Stimulated activated CD8-positive, alpha-beta memory T cell treated with anti-CD3 and anti-CD28 coated beads, Interleukin-7, amount 100 ng/mL, for 4 hours (primary cell): Measurements from ENCODE around the gene HID1.

ENCODE experiments used
- DNase-seq, 2 donors: peaks; one replicate each; pipeline ENCODE4 v3.0.0-alpha.2; 2020; ENCODE audit warnings: low read depth in 2 of 2

The HID1 gene

DNA sequence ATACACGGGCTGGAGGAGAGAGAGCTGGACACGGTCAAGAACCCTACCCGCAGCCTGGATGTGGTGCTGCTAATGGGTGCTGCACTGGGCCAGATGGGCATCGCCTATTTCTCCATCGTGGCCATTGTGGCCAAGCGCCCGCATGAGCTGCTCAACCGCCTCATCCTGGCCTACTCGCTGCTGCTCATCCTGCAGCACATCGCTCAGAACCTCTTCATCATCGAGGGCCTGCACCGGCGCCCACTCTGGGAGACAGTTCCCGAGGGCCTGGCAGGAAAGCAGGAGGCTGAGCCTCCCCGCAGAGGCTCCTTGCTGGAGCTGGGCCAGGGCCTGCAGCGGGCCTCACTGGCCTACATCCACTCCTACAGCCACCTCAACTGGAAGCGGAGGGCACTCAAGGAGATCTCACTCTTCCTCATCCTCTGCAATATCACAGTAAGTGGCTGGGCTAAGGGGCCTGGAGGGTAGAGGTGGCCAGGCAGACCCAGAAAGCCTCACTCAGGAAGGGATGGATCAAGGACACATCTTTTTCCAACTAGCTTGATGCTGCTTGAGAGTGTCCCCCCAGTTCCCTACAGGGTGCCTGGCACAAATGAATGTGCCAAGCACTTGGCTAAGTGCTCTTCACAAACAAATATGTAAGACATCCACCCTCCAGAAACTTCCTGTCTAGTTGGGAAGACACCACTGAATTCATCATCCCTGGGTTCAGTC is 25.4 kb downstream of the HID1 start:
- no peak for DNase-seq

- no peak for DNase-seq
Observed at GRCh38 chr17:74946641-74947040, 25.9 kb downstream of the HID1 start.

DNA sequence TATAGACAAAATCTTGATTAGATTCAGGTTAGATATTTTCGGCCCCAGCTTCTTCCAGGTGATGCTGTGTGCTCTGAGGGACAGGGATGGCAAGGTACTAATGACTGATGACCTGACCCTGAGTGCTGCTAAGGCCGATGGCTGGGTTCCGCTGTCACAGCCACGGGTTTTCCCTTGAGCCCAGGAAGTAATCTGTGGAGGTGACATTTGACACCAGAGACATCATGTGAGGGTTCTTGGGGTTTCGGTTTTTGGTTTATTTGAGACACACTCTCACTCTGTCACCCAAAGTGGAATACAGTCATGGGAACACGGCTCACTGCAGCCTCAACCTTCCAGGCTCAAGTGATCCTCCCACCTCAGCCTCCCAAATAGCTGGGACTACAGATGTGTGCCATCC is 27.0 kb downstream of the HID1 start:
- DNase-seq, result no peak

- no peak for DNase-seq
Observed at GRCh38 chr17:74943808-74944522, 28.6 kb downstream of the HID1 start.

DNA sequence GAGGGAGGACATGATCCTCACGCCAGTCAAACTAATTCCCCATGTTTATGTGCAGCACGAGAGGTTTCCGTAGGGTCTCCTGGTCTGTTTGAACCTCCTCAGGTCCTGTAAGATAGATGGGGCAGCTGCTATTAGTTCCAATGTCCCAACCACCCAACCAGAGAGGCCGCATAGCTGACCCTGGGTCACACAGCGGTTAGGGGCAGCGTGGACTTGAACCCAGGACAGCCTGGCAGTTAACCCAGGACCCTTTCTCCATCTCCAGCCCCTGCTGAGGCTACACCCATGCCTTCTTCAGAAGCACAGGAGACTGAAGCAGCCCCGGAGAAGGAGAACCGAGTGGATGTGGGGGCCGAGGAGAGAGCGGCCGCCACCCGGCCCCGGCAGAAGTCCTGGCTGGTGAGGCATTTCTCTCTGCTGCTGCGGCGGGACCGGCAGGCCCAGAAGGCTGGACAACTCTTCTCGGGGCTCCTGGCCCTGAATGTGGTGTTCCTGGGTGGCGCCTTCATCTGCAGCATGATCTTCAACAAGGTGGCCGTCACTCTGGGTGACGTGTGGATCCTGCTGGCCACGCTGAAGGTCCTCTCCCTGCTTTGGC is 31.3 kb downstream of the HID1 start:
- no peak for DNase-seq

DNA sequence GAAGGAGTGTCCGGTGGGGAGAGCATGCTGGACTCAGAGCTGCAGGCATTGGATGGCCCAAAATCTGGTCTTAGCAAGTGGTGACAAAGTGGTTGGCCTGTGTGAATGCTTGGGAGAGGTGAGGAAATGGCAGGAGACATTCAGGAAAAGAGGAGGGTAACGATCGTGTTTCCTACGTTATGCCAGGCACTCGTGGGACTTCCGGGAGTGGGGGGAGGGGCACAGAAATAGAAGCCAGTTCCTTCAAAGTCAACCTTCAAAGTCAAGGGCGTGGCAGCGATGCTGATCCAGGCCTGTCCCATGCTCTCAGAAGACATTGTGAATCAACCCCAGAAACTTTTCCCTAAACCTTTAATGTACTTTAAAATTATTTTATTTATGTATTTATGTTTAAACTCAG is 33.0 kb downstream of the HID1 start:
- DNase-seq, result no peak

GRCh38 chr17:74938194-74938950 is 34.2 kb downstream of the HID1 start:
- DNase-seq, result no peak

GRCh38 chr17:74937064-74938051 is 35.2 kb downstream of the HID1 start:
- no peak for DNase-seq

- DNase-seq, result no peak
Observed at GRCh38 chr17:74936470-74936799, 36.1 kb downstream of the HID1 start.

DNA sequence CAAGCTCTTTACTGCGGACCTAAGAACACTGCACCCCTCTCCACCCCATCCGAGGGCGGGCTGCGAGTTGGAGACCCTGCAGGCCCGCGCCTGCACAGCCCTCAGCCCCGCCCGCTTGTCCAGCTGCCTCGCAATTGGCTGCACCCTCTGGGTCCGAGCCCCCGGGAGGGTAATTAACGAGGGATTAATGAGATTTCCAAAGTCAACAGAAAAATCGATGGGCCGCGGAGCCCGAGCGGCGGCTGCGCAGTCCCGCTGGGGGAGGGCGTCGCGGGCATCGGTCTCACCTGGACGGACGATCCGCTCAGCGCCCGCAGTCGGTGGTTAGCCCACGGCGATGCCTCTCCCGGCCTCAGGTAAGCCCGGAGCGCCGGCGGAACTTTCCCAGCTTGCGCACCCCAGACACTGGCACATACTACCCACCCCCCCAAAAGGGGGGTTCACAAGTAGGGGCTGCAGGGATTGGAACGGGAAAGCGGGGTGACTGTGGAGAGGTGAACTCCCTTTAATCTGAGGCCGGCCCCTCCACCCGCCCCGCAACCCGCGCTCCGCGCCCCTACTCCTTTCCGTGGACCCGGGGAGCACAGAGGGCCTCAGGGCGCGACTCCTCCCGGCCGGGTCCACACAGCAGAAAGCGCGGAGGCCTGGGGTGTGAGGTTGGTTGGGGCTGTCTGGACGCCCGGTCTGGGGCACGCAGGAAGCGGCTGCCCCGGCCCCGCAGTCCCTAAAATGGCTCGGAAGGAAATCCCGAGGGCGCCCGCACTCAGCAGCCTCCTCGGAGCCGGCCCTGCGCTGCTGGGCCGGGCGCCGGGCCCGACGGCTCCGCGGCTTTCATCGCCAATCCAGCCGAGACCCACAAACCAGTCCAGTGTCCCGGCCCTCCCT is 36.7 kb downstream of the HID1 start, which contains the start of gene OTOP3:
OTOP3 (plus strand) TSS at position 314 of the 885 bp plus-strand sequence; CDS start at position 338, 24 bp downstream.
- DNase-seq, result no peak

DNA sequence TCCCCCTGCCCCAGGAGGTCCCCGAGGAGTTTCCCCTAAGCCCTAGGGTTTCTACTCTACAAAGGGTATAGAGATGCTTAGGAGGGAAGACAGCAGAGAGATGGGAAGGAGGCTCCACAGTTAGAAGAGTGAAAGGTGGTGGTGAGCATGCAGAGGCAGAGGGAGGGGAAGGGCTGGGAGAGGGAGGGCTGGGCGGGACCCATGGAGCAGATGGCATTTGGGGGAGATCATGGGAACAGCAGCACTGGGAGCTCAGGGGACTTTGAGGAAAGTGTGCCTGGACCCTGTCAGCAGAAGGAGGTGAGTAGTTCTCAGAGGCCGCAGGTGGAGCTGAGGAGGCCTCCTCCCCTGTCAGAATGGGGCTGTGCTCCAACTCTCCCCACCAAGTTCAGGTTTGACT is 37.5 kb downstream of the HID1 start:
- DNase-seq, result no peak

GRCh38 chr17:74930535-74931036 is 42.0 kb downstream of the HID1 start:
- no peak for DNase-seq

DNA sequence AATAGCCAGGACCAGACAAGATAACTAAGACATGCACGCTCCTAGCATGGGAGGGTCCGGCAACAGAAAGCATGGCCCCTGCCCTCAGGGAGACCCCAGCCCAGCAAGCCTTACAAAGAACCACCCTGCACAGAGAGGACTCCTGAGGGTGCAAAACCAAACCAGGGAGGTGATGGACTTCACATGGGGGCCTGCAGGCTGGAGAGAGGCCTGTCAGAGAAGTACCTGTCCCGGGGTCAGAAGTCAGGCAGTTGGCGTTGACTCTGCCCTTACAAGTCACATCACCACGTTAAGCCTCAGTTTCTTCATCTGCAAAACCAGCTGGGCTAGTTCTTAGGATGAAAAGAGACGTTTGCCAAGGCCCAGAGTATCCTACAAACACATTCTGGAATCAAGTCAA is 43.8 kb downstream of the HID1 start:
- no peak for DNase-seq

GRCh38 chr17:74925242-74925641 is 47.3 kb downstream of the HID1 start:
- no peak for DNase-seq

- no peak for DNase-seq
Observed at GRCh38 chr17:74924250-74924948, 48.2 kb downstream of the HID1 start, which contains the start of gene OTOP2. Gene OTOP2, plus strand, starts transcription at chr17:74924273. Its CDS starts 360 bp downstream, at chr17:74924633.

DNA sequence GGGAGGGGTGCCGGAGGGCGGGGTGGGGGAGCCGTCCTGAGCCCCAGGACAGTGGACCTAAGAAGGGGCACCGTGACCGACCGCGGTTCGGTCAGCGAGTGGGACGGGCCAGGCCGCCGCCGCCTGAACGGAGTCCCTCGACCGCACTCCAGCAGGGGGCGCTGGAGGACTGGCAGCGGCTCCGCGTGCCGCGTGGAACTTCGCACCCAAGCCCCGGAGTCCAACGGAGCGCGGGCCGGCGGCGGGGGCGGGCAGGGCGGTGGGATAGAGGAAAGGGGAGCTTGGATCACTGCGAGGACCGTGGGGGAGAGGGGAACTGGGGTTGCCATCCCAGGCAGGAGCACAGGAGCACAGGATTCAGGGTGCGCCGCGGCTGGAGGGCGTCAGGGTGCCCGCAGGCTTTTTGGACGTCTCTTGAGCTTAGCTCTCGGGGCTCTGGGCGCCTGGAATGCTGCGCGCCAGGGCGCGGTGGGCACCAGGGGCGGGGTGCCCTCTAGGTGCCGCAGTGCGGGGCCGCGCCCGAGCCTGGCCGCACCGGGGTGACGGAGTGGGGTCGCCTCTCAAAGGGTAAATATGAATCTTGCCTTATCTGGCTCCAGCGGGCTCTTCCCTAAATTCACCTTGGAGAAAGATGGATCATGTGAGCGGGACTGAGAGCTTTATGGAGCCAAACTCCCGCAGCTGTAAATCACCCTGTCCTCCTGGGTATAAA is 48.9 kb downstream of the HID1 start:
- peak; percentile 16 to 53 for DNase-seq

- no peak for DNase-seq
Observed at GRCh38 chr17:74922694-74923537, 49.6 kb downstream of the HID1 start, which contains the start of gene USH1G. Gene USH1G, minus strand, starts transcription at chr17:74923255. Its CDS starts 182 bp downstream, at chr17:74923073.
